ENCODE data around the gene NR2F2. TPM values are rescaled to one million over a fixed set of nuclear protein-coding genes. Genes with fewer than 3 reads are reported as not detected.
A peak's percentile ranks its signal among the peaks of the same experiment; 100 is the strongest.

NR2F2 gene
- total RNA-seq, 1 experiment from 2014 or later = 53.7 TPM

GRCh38 chr15:96342406-96343112, 12.1 kb downstream of the NR2F2 start:
- Histone ChIP-seq H3K27ac (ENCODE audit: low read length) (peak overlapping the region; percentile 93), H3K4me1 (ENCODE audit: control insufficient read depth, insufficient read depth, low read length) (peaks cover 75% of the 10 kb centered on the region), H3K9me3 (ENCODE audit: control insufficient read depth, insufficient read depth, low read depth, low read length) (no peaks in the 10 kb centered on the region), H3K36me3 (ENCODE audit: control insufficient read depth, insufficient read depth, low read length) (peaks cover 9% of the 10 kb centered on the region; the same call in 1 of the 2 replicates), H3K27me3 (ENCODE audit: control insufficient read depth, insufficient read depth, low read length) (no peaks in the 10 kb centered on the region), H3K4me3 (ENCODE audit: low read depth in 2 of 2, low read length in 2 of 2) (no peak overlapping the region)
- BruUV-seq (replicated peaks) = no TSS peak
- intact Hi-C loops (cut with micrococcal nuclease; ENCODE audit: unreplicated experiment) (no loop called here), in situ Hi-C loops (cut with HindIII; ENCODE audit: low pct_unique_long_range_greater_than_20kb, low sequenced_read_pairs) (no loop called here)
- ATAC-seq = no peak
- CTCF ChIA-PET = interaction anchor here (1.5 kb wide), 1 partner anchor 15 kb away, joined by 5 read pairs; no protein-coding TSS in a partner anchor
- POLR2A ChIA-PET = interaction anchor here (0.6 kb wide), 1 partner anchor 781 kb away, joined by 3 read pairs; no protein-coding TSS in a partner anchor
- DNase-seq (ENCODE audit: low read depth, low spot score) = no peak
- TF ChIP-seq TCF7L2 (IDR thresholded peaks at IDR 0.05; ENCODE audit: low read depth, low read length) (no peak), CTCF (IDR thresholded peaks at IDR 0.05) (no peak), POLR2AphosphoS5 (IDR thresholded peaks at IDR 0.05; ENCODE audit: low read depth, low read length) (no peak), REST (IDR thresholded peaks at IDR 0.05; ENCODE audit: insufficient read depth in 1 of 2, low read depth in 2 of 2, low read length in 1 of 2) (no peak), SIN3A (IDR thresholded peaks at IDR 0.05; ENCODE audit: borderline replicate concordance, insufficient read depth, low read depth, low read length) (no peak)

- no peak for TF ChIP-seq TCF7L2 (IDR thresholded peaks at IDR 0.05; ENCODE audit: low read depth, low read length)
- TF ChIP-seq REST (IDR thresholded peaks at IDR 0.05; ENCODE audit: insufficient read depth in 1 of 2, low read depth in 2 of 2, low read length in 1 of 2) = no peak
- no peak for TF ChIP-seq CTCF (IDR thresholded peaks at IDR 0.05)
- TF ChIP-seq POLR2AphosphoS5 (IDR thresholded peaks at IDR 0.05; ENCODE audit: low read depth, low read length) = no peak
- TF ChIP-seq SIN3A (IDR thresholded peaks at IDR 0.05; ENCODE audit: borderline replicate concordance, insufficient read depth, low read depth, low read length) = no peak
- H3K27ac ChIP-seq (ENCODE audit: low read length) = peak overlapping the region; percentile 93
- in situ Hi-C loops (cut with HindIII; ENCODE audit: low pct_unique_long_range_greater_than_20kb, low sequenced_read_pairs) = no loop called here
- H3K4me3 ChIP-seq (ENCODE audit: low read depth in 2 of 2, low read length in 2 of 2) = no peak overlapping the region
- intact Hi-C loops (cut with micrococcal nuclease; ENCODE audit: unreplicated experiment) = no loop called here
- DNase-seq (ENCODE audit: low read depth, low spot score) = no peak
- ChIA-PET POLR2A (no interaction called here), CTCF (interaction anchor here (1.5 kb wide), 1 partner anchor 16 kb away, joined by 5 read pairs; no protein-coding TSS in a partner anchor)
- no peaks in the 10 kb centered on the region for H3K9me3 ChIP-seq (ENCODE audit: control insufficient read depth, insufficient read depth, low read depth, low read length)
- ATAC-seq = no peak
- no peaks in the 10 kb centered on the region for H3K27me3 ChIP-seq (ENCODE audit: control insufficient read depth, insufficient read depth, low read length)
- BruUV-seq (replicated peaks) = no TSS peak
- H3K4me1 ChIP-seq (ENCODE audit: control insufficient read depth, insufficient read depth, low read length) = peaks cover 72% of the 10 kb centered on the region
- H3K36me3 ChIP-seq (ENCODE audit: control insufficient read depth, insufficient read depth, low read length) = peaks cover 1% of the 10 kb centered on the region; the same call in 1 of the 2 replicates
Observed at GRCh38 chr15:96343113-96344059, 12.9 kb downstream of the NR2F2 start.

Measured in Panc1 (cell line).